ENCODE results near the gene ZRANB1. TPM values are rescaled to one million over a fixed set of nuclear protein-coding genes. Genes with fewer than 3 reads are reported as not detected.

Gene ZRANB1
- polyA plus RNA-seq, 1 experiment, result 9.3 TPM

DNA sequence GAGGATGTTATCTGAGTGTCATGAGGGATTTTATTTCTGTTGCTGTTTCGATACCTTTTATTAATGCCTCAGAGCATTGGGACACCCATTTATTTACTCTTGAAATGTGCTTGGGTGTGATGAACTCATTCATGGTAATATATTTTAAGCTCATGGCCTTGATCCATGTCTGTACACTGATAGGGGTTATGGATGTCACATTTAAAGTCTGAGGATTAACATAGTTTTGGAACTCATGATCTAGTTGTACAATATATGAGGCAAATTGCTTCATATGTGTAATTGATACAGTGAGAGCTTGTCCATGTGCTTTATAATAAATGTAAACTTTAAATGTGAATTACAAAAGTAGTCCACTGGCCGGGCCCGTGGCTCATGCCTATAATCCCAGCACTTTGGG lies 23.0 kb upstream of the ZRANB1 start:
- Histone ChIP-seq H3K27me3 (ENCODE audit: control insufficient read depth, insufficient read depth, low read length) (no peaks in the 10 kb centered on the region), H3K4me3 (ENCODE audit: low read depth, low read length) (no peak overlapping the region; the same call in 1 of the 2 replicates), H3K36me3 (ENCODE audit: control insufficient read depth, insufficient read depth, low read length) (no peaks in the 10 kb centered on the region)
- TF ChIP-seq, protein P1, sequence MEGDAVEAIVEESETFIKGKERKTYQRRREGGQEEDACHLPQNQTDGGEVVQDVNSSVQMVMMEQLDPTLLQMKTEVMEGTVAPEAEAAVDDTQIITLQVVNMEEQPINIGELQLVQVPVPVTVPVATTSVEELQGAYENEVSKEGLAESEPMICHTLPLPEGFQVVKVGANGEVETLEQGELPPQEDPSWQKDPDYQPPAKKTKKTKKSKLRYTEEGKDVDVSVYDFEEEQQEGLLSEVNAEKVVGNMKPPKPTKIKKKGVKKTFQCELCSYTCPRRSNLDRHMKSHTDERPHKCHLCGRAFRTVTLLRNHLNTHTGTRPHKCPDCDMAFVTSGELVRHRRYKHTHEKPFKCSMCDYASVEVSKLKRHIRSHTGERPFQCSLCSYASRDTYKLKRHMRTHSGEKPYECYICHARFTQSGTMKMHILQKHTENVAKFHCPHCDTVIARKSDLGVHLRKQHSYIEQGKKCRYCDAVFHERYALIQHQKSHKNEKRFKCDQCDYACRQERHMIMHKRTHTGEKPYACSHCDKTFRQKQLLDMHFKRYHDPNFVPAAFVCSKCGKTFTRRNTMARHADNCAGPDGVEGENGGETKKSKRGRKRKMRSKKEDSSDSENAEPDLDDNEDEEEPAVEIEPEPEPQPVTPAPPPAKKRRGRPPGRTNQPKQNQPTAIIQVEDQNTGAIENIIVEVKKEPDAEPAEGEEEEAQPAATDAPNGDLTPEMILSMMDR (IDR thresholded peaks at IDR 0.05; ENCODE audit: insufficient read depth, low read depth, low read length), result no peak
- DNase-seq (ENCODE audit: low read depth), result no peak
- ChIA-PET POLR2A (interaction anchor here (0.6 kb wide), 1 partner anchor 20 kb away, joined by 4 read pairs; no protein-coding TSS in a partner anchor), CTCF (interaction anchor here (1.3 kb wide), 1 partner anchor 41 kb away, joined by 4 read pairs; no protein-coding TSS in a partner anchor)

DNA sequence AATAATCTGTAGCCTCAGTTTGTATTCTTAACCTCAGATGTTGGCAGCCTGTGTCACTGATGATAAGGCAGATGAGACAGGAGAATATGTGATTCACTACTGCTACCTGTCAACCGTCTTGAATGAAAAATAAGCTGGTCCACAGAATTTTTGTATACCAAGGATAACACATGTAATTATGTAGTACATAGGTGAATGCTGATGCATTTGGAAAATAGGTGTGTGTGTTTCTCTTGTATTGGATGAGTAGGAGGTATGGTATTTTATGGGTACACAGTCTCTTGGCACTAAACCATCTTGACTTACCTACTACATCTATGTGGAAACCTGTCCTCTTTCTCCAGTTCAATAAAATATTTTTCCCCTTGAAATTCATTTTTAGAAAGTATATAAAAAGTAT lies 20.7 kb upstream of the ZRANB1 start:
- ChIA-PET POLR2A (interaction anchor here (0.5 kb wide), 1 partner anchor 798 kb away, joined by 3 read pairs; the partner anchor contains the start of gene EDRF1), CTCF (no interaction called here)
- Histone ChIP-seq H3K36me3 (ENCODE audit: control insufficient read depth, insufficient read depth, low read length) (no peaks in the 10 kb centered on the region), H3K4me3 (ENCODE audit: low read depth, low read length) (no peak overlapping the region), H3K27me3 (ENCODE audit: control insufficient read depth, insufficient read depth, low read length) (no peaks in the 10 kb centered on the region)
- TF ChIP-seq, protein P1 (IDR thresholded peaks at IDR 0.05; ENCODE audit: insufficient read depth, low read depth, low read length), result no peak
- DNase-seq (ENCODE audit: low read depth), result no peak

DNA sequence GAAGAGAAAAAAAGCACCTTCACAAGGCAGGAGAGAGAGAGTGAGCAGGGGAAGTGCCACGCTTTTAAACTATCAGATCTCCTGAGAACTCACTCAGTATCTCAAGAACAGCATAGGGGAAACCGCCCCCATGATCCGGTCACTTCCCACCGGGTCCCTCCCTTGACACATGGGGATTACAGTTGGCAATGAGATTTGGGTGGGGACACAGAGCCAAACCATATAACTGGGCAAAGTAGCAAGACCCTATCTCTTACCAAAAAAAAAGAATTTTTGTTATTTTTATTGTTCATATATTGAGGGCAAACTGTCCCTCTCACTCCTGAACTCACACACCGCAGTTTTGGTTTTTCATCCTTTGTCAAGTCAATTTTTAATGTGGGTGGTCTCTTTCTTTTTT lies 18.2 kb upstream of the ZRANB1 start:
- H3K27me3 ChIP-seq (ENCODE audit: control insufficient read depth, insufficient read depth, low read length), result no peaks in the 10 kb centered on the region
- no peak overlapping the region for H3K4me3 ChIP-seq (ENCODE audit: low read depth, low read length)
- H3K36me3 ChIP-seq (ENCODE audit: control insufficient read depth, insufficient read depth, low read length), result no peaks in the 10 kb centered on the region
- TF ChIP-seq, protein P1 (IDR thresholded peaks at IDR 0.05; ENCODE audit: insufficient read depth, low read depth, low read length), result no peak
- CTCF ChIA-PET, result no interaction called here
- POLR2A ChIA-PET, result no interaction called here
- no peak for DNase-seq (ENCODE audit: low read depth)

DNA sequence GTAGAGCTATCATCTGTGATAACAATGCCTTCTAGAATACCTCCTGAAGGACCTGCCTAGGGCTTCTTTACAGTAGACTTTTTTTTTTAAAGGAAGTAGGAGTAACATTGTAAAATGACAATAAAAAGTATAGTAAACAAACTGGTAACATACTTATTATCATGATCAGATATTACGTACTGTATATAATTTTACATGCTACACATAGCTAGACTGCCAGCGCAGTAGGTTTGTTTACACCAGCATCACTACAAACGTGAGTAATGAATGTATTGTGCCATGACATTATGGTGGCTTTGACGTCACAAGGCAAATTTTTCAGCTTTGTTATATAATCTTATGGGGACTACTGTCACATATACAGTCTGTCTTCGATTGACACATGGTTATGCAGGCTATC lies 15.4 kb upstream of the ZRANB1 start:
- CTCF ChIA-PET, result interaction anchor here (0.7 to 1.7 kb wide), 2 partner anchors 12 to 28 kb away, joined by 3 read pairs; no protein-coding TSS in a partner anchor
- POLR2A ChIA-PET, result no interaction called here
- H3K4me3 ChIP-seq (ENCODE audit: low read depth, low read length), result no peak overlapping the region

DNA sequence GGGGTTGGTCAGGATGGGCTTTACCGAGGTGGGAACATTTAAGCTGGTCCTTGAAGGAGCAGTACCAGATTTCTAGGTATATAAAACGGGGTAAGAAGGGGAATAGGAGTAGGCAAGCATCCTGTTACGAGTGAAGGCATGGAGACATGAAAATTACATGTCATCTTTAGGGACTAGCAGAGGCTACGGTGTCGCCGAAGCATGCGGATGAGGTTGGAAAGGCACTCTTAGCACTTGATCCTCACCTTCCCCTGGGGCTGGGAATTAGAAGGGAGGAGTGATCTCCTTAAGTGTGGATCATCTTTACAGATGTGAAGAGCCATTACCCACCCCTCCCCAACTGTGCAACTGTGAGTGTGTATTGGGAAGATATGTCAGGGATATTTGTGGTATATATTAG lies 13.8 kb upstream of the ZRANB1 start:
- TF ChIP-seq, protein P1 (IDR thresholded peaks at IDR 0.05; ENCODE audit: insufficient read depth, low read depth, low read length), result no peak
- CTCF ChIA-PET, result no interaction called here

More for the DNA sequence above, 15.4 kb upstream of the ZRANB1 start:
- DNase-seq (ENCODE audit: low read depth), result no peak
- H3K27me3 ChIP-seq (ENCODE audit: control insufficient read depth, insufficient read depth, low read length), result no peaks in the 10 kb centered on the region
- TF ChIP-seq, protein P1 (IDR thresholded peaks at IDR 0.05; ENCODE audit: insufficient read depth, low read depth, low read length), result no peak
- no peaks in the 10 kb centered on the region for H3K36me3 ChIP-seq (ENCODE audit: control insufficient read depth, insufficient read depth, low read length)

More for the DNA sequence above, 13.8 kb upstream of the ZRANB1 start:
- no peak overlapping the region for H3K4me3 ChIP-seq (ENCODE audit: low read depth, low read length)
- no peaks in the 10 kb centered on the region for H3K36me3 ChIP-seq (ENCODE audit: control insufficient read depth, insufficient read depth, low read length)
- no peak for DNase-seq (ENCODE audit: low read depth)
- H3K27me3 ChIP-seq (ENCODE audit: control insufficient read depth, insufficient read depth, low read length), result no peaks in the 10 kb centered on the region
- POLR2A ChIA-PET, result no interaction called here

Data from BJ (cell line).